K562 (cell line): ENCODE data around the gene ECE2. TPM values are rescaled to one million over a fixed set of nuclear protein-coding genes. Genes with fewer than 3 reads are reported as not detected.

Experiments used
- ATAC-seq: fragments of 200-7000 bp; cut with Tn5 transposase; 3 replicates; pipeline ENCODE4 v1.9.1; 2020; ENCODE audit warnings: moderate library complexity
- BruUV-seq: library from RNA; stranded (reverse); fragments of 400-500 nt; replicated peaks from 2 replicates; lab custom pipeline; 2021; lab: Mats Ljungman, UMichigan
- CTCF ChIA-PET: fragments of 300-600 bp; formaldehyde crosslinking; extraction: SDS; loops from one replicate; lab custom pipeline; 2021; ENCODE audit warnings: low intra/inter-chr PET ratio; lab: Yijun Ruan, JAX
- POLR2A ChIA-PET: fragments of 300-600, 350-650 bp; sonication (Branson Sonifier 250); formaldehyde crosslinking; extraction: SDS; loops from one replicate; lab custom pipeline; 2021; ENCODE audit warnings: antibody characterized with exemption, inconsistent platforms; lab: Yijun Ruan, JAX
- DNase-seq, 4 experiments: peaks; one replicate each; pipeline versions ENCODE4 v3.0.0 to v3.0.0-alpha.2; 2011 to 2018; ENCODE audit warnings: low spot score in 3 of 4, mixed read lengths in 3 of 4; ENCODE audit errors: extremely low read depth in 1 of 4
- FAIRE-seq: peaks from 2 replicates; lab custom pipeline; 2011; peaks lifted over from hg19 to GRCh38; lab: Jason Lieb, UNC
- H2AFZ ChIP-seq: 2 replicates; pipeline ENCODE4 v1.6.0; 2011; ENCODE audit warnings: low read depth, low read length, control low read depth, inconsistent platforms
- H3K27ac ChIP-seq: fragments of 200-600 bp; 3 replicates; pipeline ENCODE4 v1.8.0; 2011; ENCODE audit warnings: low read depth, mild to moderate bottlenecking, control low read depth, inconsistent platforms, low read length, moderate library complexity, mixed read lengths; ENCODE audit errors: extremely low read depth
- H3K27me3 ChIP-seq, 2 experiments: fragments of 300-600 bp in 1 of 2; 2 replicates in 1 of 2; 3 replicates in 1 of 2; pipeline versions ENCODE4 v1.6.0 to v1.8.0; 2011; ENCODE audit warnings: inconsistent platforms in 2 of 2, low read length in 2 of 2, mild to moderate bottlenecking in 1 of 2, mixed read lengths in 1 of 2, moderate library complexity in 1 of 2; ENCODE audit not compliant: control insufficient read depth in 2 of 2, insufficient read depth in 2 of 2
- H3K36me3 ChIP-seq: fragments of 300-600 bp; 3 replicates; pipeline ENCODE4 v1.8.0; 2011; ENCODE audit warnings: mild to moderate bottlenecking, low read length, inconsistent platforms; ENCODE audit not compliant: control insufficient read depth, insufficient read depth
- H3K4me1 ChIP-seq, 2 experiments: fragments of 200-600 bp in 1 of 2; replicated peaks in 1 of 2; 2 replicates in 1 of 2; 3 replicates in 1 of 2; pipeline versions ENCODE4 v1.5.1 to v1.8.0; 2011; ENCODE audit warnings: inconsistent platforms in 2 of 2, low read length in 2 of 2, mild to moderate bottlenecking in 1 of 2, mixed read lengths in 1 of 2, moderate library complexity in 1 of 2; ENCODE audit not compliant: control insufficient read depth in 2 of 2, insufficient read depth in 2 of 2
- H3K4me2 ChIP-seq: 2 replicates; pipeline ENCODE4 v1.6.1; 2011; ENCODE audit warnings: low read length, control low read depth, inconsistent platforms, mixed read lengths; ENCODE audit not compliant: insufficient read depth
- H3K4me3 ChIP-seq: fragments of 200-600 bp; sonication (generic), shearing (Covaris generic); 2 replicates; pipeline ENCODE4 v1.5.1; 2016; ENCODE audit warnings: control low read depth, inconsistent platforms
- H3K79me2 ChIP-seq: fragments of 200-600 bp; 3 replicates; pipeline ENCODE4 v1.8.0; 2011; ENCODE audit warnings: low read length, inconsistent platforms; ENCODE audit not compliant: control insufficient read depth, insufficient read depth
- H3K9ac ChIP-seq, 2 experiments: 2 replicates each; pipeline versions ENCODE4 v1.6.0 to v1.6.1; 2011; ENCODE audit warnings: low read depth in 2 of 2, low read length in 2 of 2, control low read depth in 1 of 2, inconsistent platforms in 1 of 2, mild to moderate bottlenecking in 1 of 2, mixed read lengths in 1 of 2; ENCODE audit not compliant: insufficient read depth in 1 of 2
- H3K9me1 ChIP-seq: one replicate; pipeline ENCODE4 v1.6.0; 2011; ENCODE audit warnings: inconsistent platforms, mild to moderate bottlenecking, low read length, moderate library complexity; ENCODE audit not compliant: control insufficient read depth, insufficient read depth
- H3K9me3 ChIP-seq: replicated peaks from 2 replicates; pipeline ENCODE4 v1.5.1; 2011; ENCODE audit warnings: low read depth, low read length, inconsistent platforms; ENCODE audit not compliant: control insufficient read depth, insufficient read depth
- H4K20me1 ChIP-seq: replicated peaks from 2 replicates; pipeline ENCODE4 v1.6.1; 2011; ENCODE audit warnings: low read length, inconsistent platforms, mixed read lengths; ENCODE audit not compliant: control insufficient read depth, insufficient read depth
- ATF1 ChIP-seq, 2 experiments: fragments of 450-650 bp in 1 of 2; IDR thresholded peaks; 2 replicates each; pipeline ENCODE4 v1.6.1; 2016; ENCODE audit warnings: missing compliant biosample characterization in 1 of 2, missing genetic modification characterization in 1 of 2
- CBX5 ChIP-seq: IDR thresholded peaks from 2 replicates; pipeline ENCODE4 v1.6.1; 2014; ENCODE audit warnings: low read depth, borderline replicate concordance
- CEBPB ChIP-seq: fragments of 450-650 bp; IDR thresholded peaks from 2 replicates; pipeline ENCODE4 v1.6.1; 2016; ENCODE audit warnings: missing genetic modification characterization, missing compliant biosample characterization
- CHD1 ChIP-seq: fragments of 200-600 bp; sonication (generic); IDR thresholded peaks from one replicate; pipeline ENCODE4 v1.6.1; 2012; ENCODE audit warnings: mild to moderate bottlenecking, moderate library complexity, low read length, inconsistent platforms
- DDX20 ChIP-seq: fragments of 450-650 bp; IDR thresholded peaks from 2 replicates; pipeline ENCODE4 v1.6.1; 2016; ENCODE audit warnings: missing genetic modification characterization, low read depth, mild to moderate bottlenecking, missing compliant biosample characterization, moderate library complexity
- EP400 ChIP-seq: fragments of 450-650 bp; IDR thresholded peaks from 2 replicates; pipeline ENCODE4 v1.6.1; 2017; ENCODE audit warnings: antibody characterized with exemption, mild to moderate bottlenecking, moderate library complexity
- FOXM1 ChIP-seq, 2 experiments: fragments of 450-650 bp in 1 of 2; sonication (generic) in 1 of 2; formaldehyde crosslinking in 1 of 2; IDR thresholded peaks; 2 replicates each; pipeline versions ENCODE4 v1.6.1 to v1.9.0; 2017 to 2022; ENCODE audit warnings: low read depth in 2 of 2, mild to moderate bottlenecking in 2 of 2, missing genetic modification reagents in 1 of 2, moderate library complexity in 1 of 2
- GABPB1 ChIP-seq: sonication (generic); formaldehyde crosslinking; IDR thresholded peaks from 2 replicates; pipeline ENCODE4 v1.8.0; 2022; ENCODE audit warnings: mild to moderate bottlenecking, missing genetic modification reagents
- IFI16 ChIP-seq: fragments of 250-450 bp; sonication (Bioruptor Pico); IDR thresholded peaks from 2 replicates; pipeline ENCODE4 v2.1.2; 2022; ENCODE audit warnings: mild to moderate bottlenecking, inconsistent platforms
- NCOR1 ChIP-seq: fragments of 450-650 bp; IDR thresholded peaks from 2 replicates; pipeline ENCODE4 v1.6.1; 2016; ENCODE audit warnings: mild to moderate bottlenecking, moderate library complexity
- PML ChIP-seq: IDR thresholded peaks from 2 replicates; pipeline ENCODE4 v1.6.1; 2012; ENCODE audit warnings: low read length, inconsistent platforms
- RAD21 ChIP-seq, 2 experiments: fragments of 250-450 bp in 1 of 2; fragments of 450-650 bp in 1 of 2; sonication (Bioruptor Pico) in 1 of 2; formaldehyde crosslinking in 1 of 2; IDR thresholded peaks in 1 of 2; conservative IDR thresholded peaks in 1 of 2; 2 replicates each; pipeline versions ENCODE4 v1.4.0 to v1.8.0; 2020 to 2022; ENCODE audit warnings: mild to moderate bottlenecking in 2 of 2, moderate library complexity in 1 of 2
- RBM17 ChIP-seq: fragments of 200-400 bp; formaldehyde crosslinking; IDR thresholded peaks from 2 replicates; pipeline ENCODE4 v1.6.1; 2017; ENCODE audit warnings: low read depth, mild to moderate bottlenecking, low read length, borderline replicate concordance
- SAFB2 ChIP-seq: fragments of 200-400 bp; formaldehyde crosslinking; IDR thresholded peaks from 2 replicates; pipeline ENCODE4 v1.6.1; 2018; ENCODE audit warnings: borderline replicate concordance, low read length, low read depth, moderate library complexity; ENCODE audit not compliant: severe bottlenecking
- SMC3 ChIP-seq: conservative IDR thresholded peaks from 2 replicates; pipeline ENCODE4 v1.6.1; 2011; ENCODE audit warnings: low read depth, low read length, improper control_type of control experiment; ENCODE audit not compliant: insufficient read depth
- SRSF9 ChIP-seq: fragments of 200-400 bp; formaldehyde crosslinking; IDR thresholded peaks from 2 replicates; pipeline ENCODE4 v1.6.1; 2017; ENCODE audit warnings: low read depth, low read length, borderline replicate concordance
- ZBTB7A ChIP-seq: IDR thresholded peaks from 2 replicates; pipeline ENCODE4 v1.6.1; 2011; ENCODE audit warnings: low read depth, mild to moderate bottlenecking, low read length, moderate library complexity, borderline replicate concordance; ENCODE audit not compliant: control insufficient read depth
- ZNF644 ChIP-seq: fragments of 200-800 bp; sonication (Bioruptor generic); IDR thresholded peaks from 2 replicates; pipeline ENCODE4 v1.6.1; 2016; ENCODE audit warnings: low read depth, missing genetic modification characterization, missing compliant biosample characterization
- WGBS: fragments of 100-300 bp; shearing (Covaris generic); methylation state at CpG from one replicate; pipeline ENCODE4 v1.1.6; 2016; ENCODE audit warnings: low coverage, mixed read lengths; ENCODE audit not compliant: insufficient coverage; ENCODE audit errors: missing lambda C conversion rate; 5-methylcytosine and 5-hydroxymethylcytosine counted together
- in situ Hi-C: fragments of 300-500 bp; cut with MboI; formaldehyde crosslinking; loops from 4 replicates; pipeline ENCODE4 v1.15.0; 2018; ENCODE audit warnings: inconsistent platforms, mixed read lengths
- intact Hi-C: fragments of 100-400 bp; cut with micrococcal nuclease; formaldehyde crosslinking; loops from 2 replicates; pipeline ENCODE4 v1.14.2; 2022
- polyA plus RNA-seq, 8 experiments: library from polyadenylated mRNA; depleted of rRNA in 4 of 8; stranded (reverse) in 5 of 8; unstranded in 3 of 8; fragments of >200 nt; fragmentation: Nextera tagmentation in 2 of 8; fragmentation: Illumina TruSeq in 1 of 8; extraction: Ambion mirVana in 2 of 8; extraction: Trizol in 1 of 8; gene quantifications; 2 replicates each; pipeline versions ENCODE4 v1.2.1 to v1.2.3, GENCODE V29; 2011 to 2014; ENCODE audit warnings: inconsistent platforms in 1 of 8, missing spikeins in 1 of 8
- total RNA-seq, 7 experiments: library from RNA; depleted of rRNA in 6 of 7; stranded (reverse); fragments of >200 nt in 6 of 7; fragmentation: Illumina TruSeq in 2 of 7; extraction: Trizol in 2 of 7; gene quantifications; 2 replicates each; pipeline versions ENCODE4 v1.2.1 to v1.2.3, GENCODE V29; 2011 to 2021; ENCODE audit warnings: low replicate concordance in 1 of 7
- TF ChIP-seq, protein P1 (sequence below): fragments of 200-800 bp; sonication (Bioruptor generic); IDR thresholded peaks from 2 replicates; pipeline ENCODE4 v1.6.1; 2017; ENCODE audit warnings: missing genetic modification characterization, missing compliant biosample characterization
- TF ChIP-seq, protein P2 (sequence below): fragments of 250-450 bp; sonication (Bioruptor Pico); IDR thresholded peaks from 2 replicates; pipeline ENCODE4 v1.4.0; 2020; ENCODE audit warnings: mild to moderate bottlenecking

Gene ECE2
- total and polyA plus RNA-seq, 9 of the 15 experiments (the other 6 are each of a cell fraction or from before 2014, with no cell fraction given), result not detected

DNA sequence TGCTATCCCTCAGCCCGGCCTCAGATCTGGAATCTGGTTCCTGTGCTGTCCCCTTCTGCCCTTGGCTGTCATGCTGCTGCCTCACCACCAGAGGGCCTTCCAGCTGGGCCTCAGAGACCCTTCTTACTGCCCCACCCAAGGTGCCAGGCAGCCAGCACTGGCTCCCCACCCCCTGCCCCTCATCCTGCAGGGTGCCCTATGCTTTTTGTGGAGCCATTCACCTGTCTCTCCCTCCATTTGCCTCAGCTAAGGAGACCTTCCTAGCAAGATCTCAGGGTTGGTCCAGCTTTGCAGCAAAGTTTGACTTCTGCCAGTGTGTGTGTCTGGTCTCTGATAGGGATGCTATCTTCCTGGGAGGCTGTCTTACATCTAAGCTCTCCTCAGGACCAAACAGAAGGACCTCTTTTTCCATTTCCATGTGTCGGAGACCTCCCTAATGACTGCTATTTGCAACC lies 48.3 kb upstream of the ECE2 start:
- BruUV-seq, result no TSS peak
- peaks cover 0 to 26% of the 10 kb centered on the region in 2 experiments; a peak in 3 of 5 replicates for H3K4me1 ChIP-seq
- intact Hi-C loops, result loop anchor here (1.0 kb wide), 1 partner anchor 57 kb away; no protein-coding TSS in a partner anchor
- no peaks in the 10 kb centered on the region for H3K36me3 ChIP-seq
- no peak overlapping the region for H3K4me3 ChIP-seq
- POLR2A ChIA-PET, result interaction anchor here (0.6 to 2.9 kb wide), 15 partner anchors 10 to 335 kb away, joined by 3 to 11 read pairs (median 3); partner anchors contain the start of gene EEF1AKMT4
- peaks cover 41 to 67% of the 10 kb centered on the region in 2 experiments for H3K27me3 ChIP-seq
- no peaks in the 10 kb centered on the region for H3K79me2 ChIP-seq
- H3K27ac ChIP-seq, result no peak overlapping the region
- H4K20me1 ChIP-seq, result peaks cover 13% of the 10 kb centered on the region
- no peak overlapping the region for H3K4me2 ChIP-seq
- 0% methylated on average over 2 of the region's 2 CpGs for WGBS
- FAIRE-seq (peak; percentile 69), DNase-seq (peak; percentile 59 to 80 (median 79)), ATAC-seq (peak; percentile 84)
- no peak overlapping the region for H2AFZ ChIP-seq
- no peaks in the 10 kb centered on the region for H3K9me3 ChIP-seq
- in situ Hi-C loops, result no loop called here
- H3K9ac ChIP-seq, result no peak overlapping the region
- CTCF ChIA-PET, result interaction anchor here (0.6 kb wide), 1 partner anchor 332 kb away, joined by 4 read pairs; no protein-coding TSS in a partner anchor
- no peaks in the 10 kb centered on the region for H3K9me1 ChIP-seq
- TF ChIP-seq CBX5, result no peak
- no peak for TF ChIP-seq RBM17
- TF ChIP-seq IFI16, result no peak
- no peak for TF ChIP-seq ZNF644 (tag)
- no peak for TF ChIP-seq GABPB1 (CRISPR knock-in tag)
- no peak for TF ChIP-seq PML
- no peak for TF ChIP-seq FOXM1 (IDR thresholded peaks at IDR 0.05; ENCODE audit: low read depth)
- TF ChIP-seq FOXM1 (CRISPR knock-in tag; IDR thresholded peaks at IDR 0.05; ENCODE audit: low read depth), result no peak
- TF ChIP-seq RAD21 (CRISPR knock-in tag; conservative IDR thresholded peaks at IDR 0.05 in 1 of 2, IDR thresholded peaks at IDR 0.05 in 1 of 2), result peak; percentile 32 to 56; a peak in 3 of 4 replicates
- no peak for TF ChIP-seq DDX20 (tag)
- TF ChIP-seq SMC3, result peak; percentile 66
- no peak for TF ChIP-seq EP400
- TF ChIP-seq CHD1, result no peak
- TF ChIP-seq, protein P1, sequence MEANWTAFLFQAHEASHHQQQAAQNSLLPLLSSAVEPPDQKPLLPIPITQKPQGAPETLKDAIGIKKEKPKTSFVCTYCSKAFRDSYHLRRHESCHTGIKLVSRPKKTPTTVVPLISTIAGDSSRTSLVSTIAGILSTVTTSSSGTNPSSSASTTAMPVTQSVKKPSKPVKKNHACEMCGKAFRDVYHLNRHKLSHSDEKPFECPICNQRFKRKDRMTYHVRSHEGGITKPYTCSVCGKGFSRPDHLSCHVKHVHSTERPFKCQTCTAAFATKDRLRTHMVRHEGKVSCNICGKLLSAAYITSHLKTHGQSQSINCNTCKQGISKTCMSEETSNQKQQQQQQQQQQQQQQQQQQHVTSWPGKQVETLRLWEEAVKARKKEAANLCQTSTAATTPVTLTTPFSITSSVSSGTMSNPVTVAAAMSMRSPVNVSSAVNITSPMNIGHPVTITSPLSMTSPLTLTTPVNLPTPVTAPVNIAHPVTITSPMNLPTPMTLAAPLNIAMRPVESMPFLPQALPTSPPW (CRISPR knock-in tag), result 0 out of 2 replicates have a peak, but pooled peaks have one; percentile 11
- no peak for TF ChIP-seq SAFB2
- TF ChIP-seq, protein P2, sequence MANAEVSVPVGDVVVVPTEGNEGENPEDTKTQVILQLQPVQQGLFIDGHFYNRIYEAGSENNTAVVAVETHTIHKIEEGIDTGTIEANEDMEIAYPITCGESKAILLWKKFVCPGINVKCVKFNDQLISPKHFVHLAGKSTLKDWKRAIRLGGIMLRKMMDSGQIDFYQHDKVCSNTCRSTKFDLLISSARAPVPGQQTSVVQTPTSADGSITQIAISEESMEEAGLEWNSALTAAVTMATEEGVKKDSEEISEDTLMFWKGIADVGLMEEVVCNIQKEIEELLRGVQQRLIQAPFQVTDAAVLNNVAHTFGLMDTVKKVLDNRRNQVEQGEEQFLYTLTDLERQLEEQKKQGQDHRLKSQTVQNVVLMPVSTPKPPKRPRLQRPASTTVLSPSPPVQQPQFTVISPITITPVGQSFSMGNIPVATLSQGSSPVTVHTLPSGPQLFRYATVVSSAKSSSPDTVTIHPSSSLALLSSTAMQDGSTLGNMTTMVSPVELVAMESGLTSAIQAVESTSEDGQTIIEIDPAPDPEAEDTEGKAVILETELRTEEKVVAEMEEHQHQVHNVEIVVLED (CRISPR knock-in tag), result no peak
- TF ChIP-seq ATF1 (CRISPR knock-in tag; IDR thresholded peaks at IDR 0.05), result no peak
- no peak for TF ChIP-seq ATF1 (tag; IDR thresholded peaks at IDR 0.05)
- TF ChIP-seq ZBTB7A, result peak; percentile 68
- TF ChIP-seq CEBPB (tag), result no peak
- TF ChIP-seq SRSF9, result no peak
- no peak for TF ChIP-seq NCOR1
